Coronary artery (tissue), 2 donors: ENCODE results near the gene CFAP57.

Experiments
- DNase-seq: peaks from one replicate; pipeline ENCODE4 v3.0.0-alpha.2; 2017; ENCODE audit warnings: low spot score
- H3K27ac ChIP-seq, 2 donors: fragments of 200-600 bp; sonication (generic); one replicate each; pipeline ENCODE4 v1.5.1; 2016 to 2019
- H3K4me3 ChIP-seq: fragments of 200-600 bp; sonication (generic); 2 replicates; pipeline ENCODE4 v1.5.1; 2016; ENCODE audit warnings: mild to moderate bottlenecking, moderate library complexity
- TF ChIP-seq, protein P1 (sequence below): fragments of 200-600 bp; sonication (generic); IDR thresholded peaks from one replicate; pipeline ENCODE4 v1.5.1; 2019; ENCODE audit warnings: antibody characterized with exemption

The CFAP57 gene

DNA sequence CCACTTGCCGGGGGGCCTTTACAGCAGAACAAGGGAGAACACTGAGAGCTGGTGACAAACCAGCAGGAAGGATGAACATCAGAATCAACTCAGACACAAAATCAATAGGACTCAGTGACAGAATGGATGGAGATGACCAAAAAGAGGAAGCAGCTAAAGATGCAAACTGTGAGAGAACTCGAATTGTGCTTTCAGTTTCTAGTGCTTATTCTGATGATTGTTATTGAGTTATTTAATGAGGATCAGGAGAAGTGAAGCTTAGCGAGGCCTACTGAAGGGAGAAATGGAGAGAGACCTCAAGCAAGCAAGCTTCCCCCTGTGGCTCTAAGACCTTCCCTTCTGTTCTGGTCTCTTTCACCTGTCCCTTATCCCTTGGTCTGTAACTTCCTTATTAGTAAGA lies 67.4 kb downstream of the CFAP57 start:
- no peak overlapping the region for H3K27ac ChIP-seq

DNA sequence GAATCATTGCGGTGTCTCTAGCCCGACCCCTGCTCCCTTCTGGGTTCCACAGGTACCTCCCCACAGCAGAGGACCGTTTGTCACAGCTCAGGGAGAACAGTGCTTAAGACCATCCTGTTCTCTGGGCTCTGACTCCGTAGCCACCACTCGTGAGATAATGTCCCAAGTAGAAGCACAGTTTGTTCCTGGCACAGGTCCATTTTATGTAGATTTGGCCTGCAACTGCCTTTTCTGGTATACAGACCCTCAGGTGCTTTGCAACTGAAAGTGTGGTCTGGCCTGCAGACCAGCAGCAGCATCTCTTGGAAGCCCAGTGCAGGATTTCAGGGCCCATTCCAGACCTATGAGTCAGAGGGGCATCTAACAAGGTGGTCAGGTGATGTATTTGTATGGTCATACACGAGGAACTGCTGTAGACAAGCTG lies 69.3 kb downstream of the CFAP57 start:
- H3K27ac ChIP-seq = no peak overlapping the region
- no peak overlapping the region for H3K4me3 ChIP-seq
- TF ChIP-seq, protein P1, sequence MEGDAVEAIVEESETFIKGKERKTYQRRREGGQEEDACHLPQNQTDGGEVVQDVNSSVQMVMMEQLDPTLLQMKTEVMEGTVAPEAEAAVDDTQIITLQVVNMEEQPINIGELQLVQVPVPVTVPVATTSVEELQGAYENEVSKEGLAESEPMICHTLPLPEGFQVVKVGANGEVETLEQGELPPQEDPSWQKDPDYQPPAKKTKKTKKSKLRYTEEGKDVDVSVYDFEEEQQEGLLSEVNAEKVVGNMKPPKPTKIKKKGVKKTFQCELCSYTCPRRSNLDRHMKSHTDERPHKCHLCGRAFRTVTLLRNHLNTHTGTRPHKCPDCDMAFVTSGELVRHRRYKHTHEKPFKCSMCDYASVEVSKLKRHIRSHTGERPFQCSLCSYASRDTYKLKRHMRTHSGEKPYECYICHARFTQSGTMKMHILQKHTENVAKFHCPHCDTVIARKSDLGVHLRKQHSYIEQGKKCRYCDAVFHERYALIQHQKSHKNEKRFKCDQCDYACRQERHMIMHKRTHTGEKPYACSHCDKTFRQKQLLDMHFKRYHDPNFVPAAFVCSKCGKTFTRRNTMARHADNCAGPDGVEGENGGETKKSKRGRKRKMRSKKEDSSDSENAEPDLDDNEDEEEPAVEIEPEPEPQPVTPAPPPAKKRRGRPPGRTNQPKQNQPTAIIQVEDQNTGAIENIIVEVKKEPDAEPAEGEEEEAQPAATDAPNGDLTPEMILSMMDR = no peak
- DNase-seq = no peak

More for the DNA sequence above, 67.4 kb downstream of the CFAP57 start:
- DNase-seq = no peak
- no peak overlapping the region for H3K4me3 ChIP-seq
- TF ChIP-seq, protein P1 = no peak

DNA sequence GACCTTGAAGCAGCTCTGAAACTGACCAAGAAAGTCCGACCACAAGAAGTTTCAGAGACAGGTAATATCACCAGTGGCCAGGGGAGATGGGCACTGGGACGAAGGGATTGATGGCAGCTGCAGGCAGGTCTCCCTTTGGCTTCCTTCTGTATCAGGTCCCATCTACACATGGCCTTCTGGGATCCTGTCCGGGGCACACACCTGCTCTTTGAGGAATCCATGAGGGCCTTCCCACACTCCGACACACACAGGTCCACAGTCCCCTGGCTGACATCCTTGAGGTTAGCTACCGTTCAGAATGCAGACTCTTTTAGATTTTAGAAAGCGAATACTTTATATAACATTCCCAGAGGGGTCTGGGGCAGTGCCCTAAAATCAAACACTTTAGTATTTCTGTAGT lies 71.2 kb downstream of the CFAP57 start:
- Histone ChIP-seq H3K27ac (no peak overlapping the region), H3K4me3 (no peak overlapping the region)
- TF ChIP-seq, protein P1 = no peak
- no peak for DNase-seq

DNA sequence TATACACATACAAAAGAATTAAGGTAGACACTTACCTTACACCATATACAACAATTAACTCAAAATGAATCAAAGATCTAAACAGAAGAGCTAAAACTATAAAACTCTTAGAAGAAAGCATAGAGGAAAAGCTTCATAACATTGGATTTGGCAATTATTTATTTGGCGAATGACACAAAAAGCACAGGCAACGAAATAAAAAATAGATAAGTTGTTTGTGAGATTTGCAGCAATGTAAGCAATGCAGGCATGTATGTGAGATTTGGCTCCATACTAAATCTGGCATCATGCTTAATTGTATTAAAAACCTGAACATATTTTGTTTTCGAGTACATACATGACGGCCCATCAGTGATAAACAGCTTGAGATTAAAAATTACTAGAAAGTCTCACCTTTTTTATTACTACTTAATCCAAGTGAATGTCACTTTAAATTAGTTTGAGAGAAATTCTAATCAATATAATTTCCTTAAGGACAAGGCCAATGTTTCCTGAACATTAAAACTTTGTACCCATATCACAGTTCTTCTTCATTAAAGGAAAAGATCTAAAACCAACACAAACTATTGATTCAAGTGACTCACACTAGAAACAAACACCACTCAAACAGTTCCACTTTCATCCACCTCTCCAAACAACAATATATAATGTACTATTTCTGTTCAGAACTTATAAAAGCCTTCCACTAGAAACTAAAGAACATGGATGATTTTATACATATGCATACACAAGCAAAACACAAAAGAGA lies 74.5 kb downstream of the CFAP57 start:
- no peak for DNase-seq
- H3K27ac ChIP-seq = no peak overlapping the region
- H3K4me3 ChIP-seq = no peak overlapping the region
- TF ChIP-seq, protein P1 = no peak

DNA sequence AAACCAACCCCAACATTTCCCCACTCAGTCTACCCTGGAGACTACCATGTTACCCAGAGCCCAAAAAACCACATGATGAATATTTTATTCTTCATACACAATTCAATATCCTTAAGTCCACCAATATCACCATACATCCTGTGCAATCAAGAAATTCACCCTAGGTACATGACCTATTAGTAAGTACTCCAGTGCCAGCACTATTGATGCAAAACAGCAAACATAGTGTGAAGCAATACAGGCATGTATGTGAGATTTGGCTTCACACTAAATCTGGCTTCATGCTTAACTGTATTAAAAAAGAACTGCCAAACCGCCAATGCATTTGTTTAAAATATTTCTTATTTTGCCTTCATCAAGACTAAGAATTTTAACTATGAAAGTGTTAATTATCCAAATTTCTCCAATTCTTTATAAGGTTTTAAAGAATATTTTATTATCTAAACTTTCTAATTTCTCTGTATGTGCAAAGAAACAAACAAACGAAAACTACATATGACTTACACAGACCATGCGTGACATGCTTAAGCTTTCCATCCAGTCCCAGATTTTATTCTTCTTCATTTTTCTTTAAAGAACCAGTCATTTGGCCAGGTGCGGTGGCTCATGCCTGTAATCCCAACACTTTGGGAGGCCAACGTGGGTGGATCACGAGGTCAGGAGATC lies 75.3 kb downstream of the CFAP57 start:
- DNase-seq = no peak
- H3K27ac ChIP-seq = no peak overlapping the region
- TF ChIP-seq, protein P1 = no peak

DNA sequence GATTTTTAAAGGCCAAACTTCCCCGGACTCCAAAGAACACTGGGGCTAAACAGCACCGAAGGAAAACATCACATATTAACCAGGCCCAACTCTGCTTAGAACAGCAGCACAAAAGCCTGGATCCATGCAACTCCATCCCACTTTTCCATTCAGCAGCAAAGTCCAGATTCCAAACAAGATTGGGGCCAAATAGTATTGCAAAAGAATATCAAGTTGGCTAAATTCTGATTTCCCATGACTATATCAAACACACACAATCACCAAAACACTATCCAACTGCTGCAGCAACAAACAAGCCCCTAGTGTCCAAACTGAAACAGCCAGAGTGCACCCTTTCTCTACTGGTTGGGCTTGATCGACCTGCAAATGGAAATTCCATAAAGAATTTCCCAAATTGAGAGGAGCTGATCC lies 78.2 kb downstream of the CFAP57 start:
- DNase-seq = peak; percentile 2
- Histone ChIP-seq H3K4me3 (no peak overlapping the region), H3K27ac (no peak overlapping the region)
- TF ChIP-seq, protein P1 = no peak

More for the DNA sequence above, 75.3 kb downstream of the CFAP57 start:
- H3K4me3 ChIP-seq = no peak overlapping the region

DNA sequence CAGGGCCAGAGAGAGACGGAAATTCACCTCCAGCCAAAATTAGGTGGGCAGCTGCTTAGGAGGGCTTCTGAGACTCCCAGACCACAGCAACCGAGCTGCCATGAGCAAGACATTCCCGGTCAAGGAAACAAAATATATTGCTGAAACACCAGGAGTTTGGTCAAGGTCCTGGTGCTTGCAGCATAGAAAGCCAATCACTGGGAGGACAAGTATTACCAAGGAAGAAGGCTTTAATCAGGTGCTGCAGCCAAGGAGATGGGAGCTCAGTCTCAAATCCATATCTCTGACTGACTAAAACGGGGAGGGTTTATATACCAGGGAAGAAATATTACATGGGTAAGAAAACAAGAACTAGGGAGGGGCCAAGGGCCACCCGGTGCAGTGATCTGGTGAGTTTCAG lies 78.9 kb downstream of the CFAP57 start:
- Histone ChIP-seq H3K27ac (no peak overlapping the region), H3K4me3 (no peak overlapping the region)
- TF ChIP-seq, protein P1 = no peak
- DNase-seq = peak; percentile 8
